T follicular helper cell (primary cell): ENCODE measurements around the gene HAPLN2.
"Not testable (repeated sequence)": the region's sequence is repeated elsewhere in the genome, so short reads cannot be mapped to it uniquely, and the experiment has no call there.

Experiments
- DNase-seq: peaks from one replicate; pipeline ENCODE4 v3.0.0-alpha.2; 2020; ENCODE audit warnings: low read depth

The HAPLN2 gene

GRCh38 chr1:156619582-156619955 lies 354 bp downstream of the HAPLN2 start:
- DNase-seq, result no peak

GRCh38 chr1:156622581-156623297 lies 3.5 kb downstream of the HAPLN2 start:
- DNase-seq, result no peak

- DNase-seq, result no peak
These were observed 5.0 kb downstream of the HAPLN2 start for GRCh38 chr1:156623946-156624813.

DNA sequence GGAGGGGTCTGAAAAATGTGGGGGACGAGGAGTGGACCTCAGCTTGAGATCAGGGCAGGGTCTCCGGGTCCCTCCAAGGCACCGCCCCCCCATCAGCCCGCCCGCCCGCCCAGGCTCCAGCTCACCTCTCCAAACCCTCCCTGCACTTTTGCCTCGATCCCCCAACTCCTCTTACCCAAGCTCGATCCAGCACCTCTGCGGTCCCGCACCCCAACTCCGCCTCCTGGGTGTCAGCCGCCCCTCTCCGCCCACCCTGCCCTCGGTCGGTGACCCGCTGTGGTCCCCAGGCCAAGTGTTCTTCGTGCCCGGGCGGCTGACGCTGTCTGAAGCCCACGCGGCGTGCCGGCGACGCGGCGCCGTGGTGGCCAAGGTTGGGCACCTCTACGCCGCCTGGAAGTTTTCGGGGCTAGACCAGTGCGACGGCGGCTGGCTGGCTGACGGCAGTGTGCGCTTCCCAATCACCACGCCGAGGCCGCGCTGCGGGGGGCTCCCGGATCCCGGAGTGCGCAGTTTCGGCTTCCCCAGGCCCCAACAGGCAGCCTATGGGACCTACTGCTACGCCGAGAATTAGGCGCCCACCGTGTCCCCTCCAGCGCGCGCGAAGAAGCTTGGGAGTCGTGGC lies 5.7 kb downstream of the HAPLN2 start:
- DNase-seq, result no peak

DNA sequence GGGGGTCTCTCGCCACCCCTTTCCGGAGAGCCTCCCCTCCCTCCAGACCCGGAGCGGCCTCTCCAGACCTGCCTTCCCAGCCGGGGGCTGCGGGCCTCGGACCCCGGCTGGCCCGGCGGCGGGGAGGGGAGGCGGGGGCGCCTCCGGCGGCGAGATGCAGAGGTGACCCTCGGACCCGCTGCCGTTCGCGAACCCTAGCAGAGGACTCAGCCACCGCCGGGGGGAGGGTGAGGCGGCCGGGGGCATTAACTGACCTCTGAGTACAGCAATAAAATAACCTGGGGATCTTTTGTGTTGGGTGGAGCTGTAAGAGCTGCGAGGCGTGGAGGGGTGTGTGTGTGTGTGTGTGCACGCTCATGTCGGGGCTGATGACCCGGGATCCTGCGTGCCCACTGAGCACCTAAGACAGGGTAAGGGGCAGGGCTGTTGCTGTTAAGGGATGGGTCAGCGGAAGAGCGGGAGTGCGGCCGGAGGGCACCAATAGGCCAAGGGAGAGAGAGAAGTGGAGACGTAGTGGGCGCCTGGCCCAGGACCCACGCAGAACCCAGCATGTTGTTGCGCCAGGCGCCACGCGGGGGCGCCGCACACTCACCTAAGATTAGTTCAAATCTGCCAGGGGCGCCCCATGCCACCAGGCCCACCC lies 6.3 kb downstream of the HAPLN2 start:
- DNase-seq, result peak; percentile 54

- no peak for DNase-seq
These were observed 6.8 kb downstream of the HAPLN2 start for GRCh38 chr1:156626079-156626438.

DNA sequence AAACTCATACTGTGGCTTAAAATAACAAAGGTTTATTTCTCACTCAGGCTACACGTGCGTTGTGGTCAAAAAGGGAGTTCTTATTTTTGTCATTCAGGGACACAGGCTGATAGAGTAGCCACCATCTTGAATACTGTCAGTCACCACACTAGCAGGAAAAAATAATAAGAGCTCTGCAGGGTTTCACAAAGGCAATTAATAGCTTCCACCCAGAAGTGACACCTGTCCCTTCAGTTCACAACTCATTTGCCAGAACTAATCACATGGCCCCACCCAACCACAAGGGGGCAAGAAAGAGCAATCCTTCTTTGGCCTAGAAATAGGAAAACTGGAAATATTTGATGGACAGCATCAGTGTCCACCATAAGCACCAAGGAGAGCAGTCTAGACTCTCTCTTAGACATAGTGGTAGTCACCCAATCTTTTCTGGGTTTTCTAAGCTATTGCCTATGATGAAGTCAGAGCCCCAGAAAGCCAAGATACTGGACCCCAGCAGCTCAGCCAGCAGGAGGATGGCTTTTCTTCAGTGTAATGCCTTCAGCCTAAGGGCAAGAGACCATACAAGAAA lies 8.2 kb downstream of the HAPLN2 start:
- DNase-seq, result no peak

DNA sequence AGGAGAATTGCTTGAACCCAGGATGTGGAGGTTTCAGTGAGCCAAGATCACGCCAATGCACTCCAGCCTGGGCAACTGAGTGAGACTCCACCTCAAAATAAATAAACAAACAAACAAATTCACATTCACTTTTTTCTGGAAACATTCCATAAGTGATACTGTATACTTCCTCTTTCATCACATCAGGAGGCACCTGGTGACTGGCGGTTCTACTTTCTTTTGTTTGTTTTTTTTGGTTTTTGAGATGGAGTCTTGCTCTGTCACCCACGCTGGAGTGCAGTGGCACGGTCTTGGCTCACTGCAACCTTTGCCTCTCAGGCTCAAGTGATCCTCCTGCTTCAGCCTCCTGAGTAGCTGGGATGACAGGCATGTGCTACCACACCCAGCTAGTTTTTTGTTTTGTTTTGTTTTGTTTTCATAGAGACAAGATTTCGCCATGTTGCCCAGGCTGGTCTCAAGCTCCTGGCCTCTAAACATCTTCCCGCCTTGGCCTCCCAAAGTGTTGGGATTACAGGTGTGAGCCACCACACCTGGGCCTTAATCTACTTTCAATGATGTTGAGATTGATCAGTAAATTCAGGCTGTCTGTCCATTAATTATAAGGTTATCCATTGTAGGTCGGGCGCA lies 10.7 kb downstream of the HAPLN2 start:
- DNase-seq, result no peak

- DNase-seq, result not testable (repeated sequence)
These were observed 11.9 kb downstream of the HAPLN2 start for GRCh38 chr1:156631152-156631551.

DNA sequence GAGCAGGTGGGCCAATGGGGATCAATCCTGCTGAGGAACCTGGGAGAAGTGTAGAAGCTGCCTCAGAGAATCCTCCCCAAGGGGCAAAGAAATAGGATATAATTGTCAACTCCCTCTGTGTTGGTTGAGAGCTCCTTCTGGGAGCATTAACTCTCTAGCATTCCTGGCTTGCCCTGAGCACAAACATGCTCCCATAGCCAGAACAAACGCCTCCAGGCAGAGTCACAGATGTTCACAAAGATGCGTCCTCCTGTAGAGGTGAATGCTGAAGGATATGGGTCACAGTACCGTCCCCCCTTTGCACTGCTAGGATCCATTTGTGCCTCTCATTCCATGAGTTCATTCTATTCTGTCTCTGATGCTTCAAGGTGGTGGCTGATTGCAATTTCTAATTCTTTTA lies 13.1 kb downstream of the HAPLN2 start:
- no peak for DNase-seq

DNA sequence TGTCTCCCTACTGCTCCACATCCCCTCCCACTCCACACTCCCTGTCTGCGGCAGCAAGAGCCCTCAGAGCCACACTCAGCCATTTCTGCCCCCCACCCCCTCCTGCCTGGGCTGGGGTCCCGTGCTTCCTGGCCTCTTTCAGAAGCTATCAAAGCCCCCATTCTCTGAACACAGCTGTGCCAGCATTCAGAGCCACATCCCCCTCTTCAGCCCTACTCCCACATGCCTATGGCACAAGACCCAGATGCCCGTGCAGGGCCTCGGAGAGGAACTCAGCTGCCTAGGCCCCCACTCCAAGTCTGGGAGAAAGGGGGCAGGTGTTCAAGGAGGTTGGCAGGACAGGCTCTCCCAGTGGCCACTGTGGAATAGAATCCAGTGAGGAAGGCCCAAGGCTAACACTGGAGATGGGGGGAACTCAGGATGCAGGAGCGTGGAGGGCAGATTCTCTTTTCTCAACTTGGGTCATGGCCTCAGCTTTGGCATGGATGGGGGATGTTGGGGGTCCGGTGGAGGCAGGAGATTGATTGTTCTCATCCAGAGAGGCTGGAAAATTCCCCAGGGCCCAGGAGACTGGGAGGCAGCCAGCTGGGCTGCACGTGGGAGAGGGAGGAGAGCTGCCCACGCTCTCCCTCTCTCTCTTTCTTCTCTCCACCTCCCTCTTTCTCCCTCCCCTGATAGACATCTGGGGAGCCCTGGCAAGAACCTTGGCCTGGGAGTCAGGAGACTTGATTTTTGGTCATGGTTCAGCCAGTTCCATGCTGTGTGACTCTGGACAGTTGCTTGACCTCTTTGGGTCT lies 19.2 kb downstream of the HAPLN2 start:
- no peak for DNase-seq

DNA sequence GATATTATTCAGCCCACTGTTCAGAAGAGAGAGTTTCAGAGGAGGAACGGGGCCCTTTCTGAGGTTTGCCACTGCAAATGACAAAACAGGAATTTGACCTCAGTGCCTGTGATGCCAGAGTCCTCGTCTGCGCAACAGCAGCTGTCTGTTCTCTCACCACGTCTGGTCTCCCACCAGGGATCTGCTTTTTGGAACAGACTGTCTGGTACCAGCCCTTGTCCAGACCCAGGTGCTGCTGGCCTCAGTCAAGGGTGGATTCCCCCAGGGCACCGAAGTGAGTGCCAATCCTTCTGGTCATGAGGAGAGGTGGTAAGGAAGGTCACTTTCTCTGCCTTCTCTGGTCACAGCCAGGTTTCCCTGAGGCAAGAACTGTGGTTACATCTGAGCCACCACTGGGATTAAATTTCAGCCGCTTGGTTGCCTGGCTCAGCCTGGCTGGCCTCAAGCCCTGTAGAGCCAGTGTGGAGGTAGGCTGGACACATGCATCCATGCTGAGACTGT lies 20.4 kb downstream of the HAPLN2 start:
- no peak for DNase-seq

GRCh38 chr1:156640842-156641706 lies 21.9 kb downstream of the HAPLN2 start:
- no peak for DNase-seq

DNA sequence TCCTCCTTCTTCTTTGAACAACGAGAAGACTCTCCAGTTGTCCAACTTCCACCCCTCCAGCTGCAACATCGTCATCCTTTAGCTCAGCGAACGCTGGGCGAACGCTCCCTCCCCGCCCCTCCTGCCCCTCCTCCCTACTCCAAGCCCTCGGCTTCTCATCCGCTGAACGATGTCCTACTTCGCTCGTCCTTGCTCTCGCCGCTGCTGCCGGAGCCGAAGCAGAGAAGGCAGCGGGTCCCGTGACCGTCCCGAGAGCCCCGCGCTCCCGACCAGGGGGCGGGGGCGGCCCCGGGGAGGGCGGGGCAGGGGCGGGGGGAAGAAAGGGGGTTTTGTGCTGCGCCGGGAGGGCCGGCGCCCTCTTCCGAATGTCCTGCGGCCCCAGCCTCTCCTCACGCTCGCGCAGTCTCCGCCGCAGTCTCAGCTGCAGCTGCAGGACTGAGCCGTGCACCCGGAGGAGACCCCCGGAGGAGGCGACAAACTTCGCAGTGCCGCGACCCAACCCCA lies 22.6 kb downstream of the HAPLN2 start, which contains the start of gene BCAN:
BCAN (plus strand) TSS at position 357 of the 504 bp plus-strand sequence. CDS start 3,938 bp downstream, outside the sequence.
- DNase-seq, result no peak

DNA sequence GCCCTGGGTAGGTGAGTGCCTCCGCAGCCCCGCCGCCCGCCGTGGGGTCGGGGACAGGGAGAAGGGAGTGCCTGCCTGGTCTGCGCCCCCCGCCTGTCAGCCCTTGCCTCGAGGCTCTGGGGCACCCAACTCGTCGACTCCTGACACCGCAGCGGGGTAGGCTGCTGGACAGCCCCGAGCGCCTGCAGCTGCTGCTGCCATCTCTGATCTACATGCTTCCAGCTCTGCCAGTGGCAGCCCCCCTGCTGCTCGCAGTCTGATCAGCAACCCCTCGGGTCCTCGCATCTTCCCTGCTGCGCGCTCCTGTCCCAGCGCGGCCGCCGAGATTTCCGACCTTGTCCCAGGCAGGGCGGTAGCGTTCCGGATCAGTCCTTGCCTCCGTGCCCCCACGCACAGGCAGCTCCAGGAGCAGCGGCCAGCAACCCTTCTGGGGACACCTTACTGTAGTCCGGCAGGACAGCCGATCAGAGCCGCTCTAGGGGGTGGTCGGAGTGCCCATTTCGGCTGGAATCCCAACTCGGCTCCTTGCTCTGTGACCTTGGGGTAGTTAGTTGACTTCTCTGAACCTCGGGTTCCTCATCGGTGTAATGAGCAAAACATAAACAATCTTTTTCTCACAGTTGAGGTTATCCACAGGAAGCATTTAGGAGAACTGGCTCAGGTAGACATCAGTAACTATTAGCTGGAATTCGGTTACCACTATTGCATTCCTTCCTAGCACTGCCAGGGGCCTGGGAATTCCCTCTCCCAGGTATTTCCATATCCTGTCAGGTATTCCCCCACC lies 23.2 kb downstream of the HAPLN2 start:
- DNase-seq, result no peak

GRCh38 chr1:156643049-156643777 lies 24.0 kb downstream of the HAPLN2 start:
- DNase-seq, result no peak

- DNase-seq, result no peak
These were observed 24.5 kb downstream of the HAPLN2 start for GRCh38 chr1:156643778-156644092.

DNA sequence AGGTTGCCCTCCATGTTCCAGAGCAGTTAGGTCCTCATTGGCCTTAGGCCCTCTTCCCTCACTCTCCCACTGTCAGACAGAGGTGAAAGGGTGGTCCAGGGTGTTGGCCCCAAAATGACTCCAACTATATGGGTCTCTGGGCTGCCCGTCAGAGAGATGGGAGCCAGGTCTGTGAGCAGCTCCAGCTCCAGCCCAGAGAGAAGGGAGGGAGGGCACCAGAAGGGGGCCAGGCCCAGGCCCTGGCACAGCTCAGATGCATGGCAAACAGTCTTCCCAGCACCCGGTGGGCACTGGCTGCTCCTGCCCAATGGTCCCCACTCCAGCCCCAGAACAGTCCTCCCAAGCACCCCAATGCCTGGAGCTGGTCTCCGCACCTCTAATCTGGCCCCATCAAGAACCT lies 24.9 kb downstream of the HAPLN2 start:
- DNase-seq, result no peak
